ENCODE measurements around the gene DSG3. TPM values are rescaled to one million over a fixed set of nuclear protein-coding genes. Genes with fewer than 3 reads are reported as not detected.

Gene DSG3
- total RNA-seq, 2 donors from 2014 or later = not detected

DNA sequence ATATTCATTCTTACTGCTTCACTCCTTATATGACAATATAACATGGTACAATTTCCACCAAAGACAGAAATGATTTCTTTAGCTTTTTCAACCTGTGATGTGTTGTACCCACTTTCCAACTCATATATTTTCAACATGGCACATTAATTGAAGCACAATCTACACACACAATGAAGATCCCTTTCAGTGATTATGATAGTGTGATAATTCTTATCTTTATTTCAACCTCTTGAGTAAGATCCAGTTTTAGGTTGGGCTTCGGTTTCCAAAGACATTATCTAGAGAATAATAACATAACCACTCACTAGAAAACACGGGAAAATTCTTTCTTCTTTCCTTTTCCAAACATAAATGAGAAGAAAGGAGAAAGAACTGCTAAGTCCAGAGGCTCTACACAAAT lies 3.4 kb upstream of the DSG3 start:
- no peaks in the 10 kb centered on the region for H3K4me1 Mint-ChIP-seq
- no peak overlapping the region for H3K27ac Mint-ChIP-seq
- no peaks in the 10 kb centered on the region for H3K36me3 Mint-ChIP-seq (ENCODE audit: low read depth)
- no peaks in the 10 kb centered on the region for H3K27me3 ChIP-seq (ENCODE audit: control insufficient read depth, insufficient read depth, low read length, poor library complexity, severe bottlenecking)
- H3K9ac ChIP-seq (ENCODE audit: extremely low read depth, low read length, poor library complexity, severe bottlenecking) = no peak overlapping the region
- H3K9me3 Mint-ChIP-seq = no peaks in the 10 kb centered on the region
- no peaks in the 10 kb centered on the region for H3K27me3 Mint-ChIP-seq (ENCODE audit: insufficient read depth)
- DNase-seq = no peak
- TF ChIP-seq, protein P1, sequence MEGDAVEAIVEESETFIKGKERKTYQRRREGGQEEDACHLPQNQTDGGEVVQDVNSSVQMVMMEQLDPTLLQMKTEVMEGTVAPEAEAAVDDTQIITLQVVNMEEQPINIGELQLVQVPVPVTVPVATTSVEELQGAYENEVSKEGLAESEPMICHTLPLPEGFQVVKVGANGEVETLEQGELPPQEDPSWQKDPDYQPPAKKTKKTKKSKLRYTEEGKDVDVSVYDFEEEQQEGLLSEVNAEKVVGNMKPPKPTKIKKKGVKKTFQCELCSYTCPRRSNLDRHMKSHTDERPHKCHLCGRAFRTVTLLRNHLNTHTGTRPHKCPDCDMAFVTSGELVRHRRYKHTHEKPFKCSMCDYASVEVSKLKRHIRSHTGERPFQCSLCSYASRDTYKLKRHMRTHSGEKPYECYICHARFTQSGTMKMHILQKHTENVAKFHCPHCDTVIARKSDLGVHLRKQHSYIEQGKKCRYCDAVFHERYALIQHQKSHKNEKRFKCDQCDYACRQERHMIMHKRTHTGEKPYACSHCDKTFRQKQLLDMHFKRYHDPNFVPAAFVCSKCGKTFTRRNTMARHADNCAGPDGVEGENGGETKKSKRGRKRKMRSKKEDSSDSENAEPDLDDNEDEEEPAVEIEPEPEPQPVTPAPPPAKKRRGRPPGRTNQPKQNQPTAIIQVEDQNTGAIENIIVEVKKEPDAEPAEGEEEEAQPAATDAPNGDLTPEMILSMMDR (conservative IDR thresholded peaks at IDR 0.05) = no peak
- H3K9me3 ChIP-seq (ENCODE audit: control insufficient read depth, low read length) = no peaks in the 10 kb centered on the region
- H3K4me3 Mint-ChIP-seq = no peak overlapping the region
- 100% methylated on average over 2 of the region's 2 CpGs; no CpG with 5 or more reads in 1 of the 2 experiments for WGBS, 2 experiments (ENCODE audit: insufficient coverage in 1 of 2, insufficient read length in 1 of 2)
- H3K27ac ChIP-seq (ENCODE audit: low read depth, low read length) = no peak overlapping the region
- H3K4me3 ChIP-seq (ENCODE audit: low read length) = no peak overlapping the region
- H3K36me3 ChIP-seq (ENCODE audit: control insufficient read depth, insufficient read depth, low read length) = no peaks in the 10 kb centered on the region
- H3K4me1 ChIP-seq (ENCODE audit: control insufficient read depth, insufficient read depth, low read length) = no peaks in the 10 kb centered on the region

DNA sequence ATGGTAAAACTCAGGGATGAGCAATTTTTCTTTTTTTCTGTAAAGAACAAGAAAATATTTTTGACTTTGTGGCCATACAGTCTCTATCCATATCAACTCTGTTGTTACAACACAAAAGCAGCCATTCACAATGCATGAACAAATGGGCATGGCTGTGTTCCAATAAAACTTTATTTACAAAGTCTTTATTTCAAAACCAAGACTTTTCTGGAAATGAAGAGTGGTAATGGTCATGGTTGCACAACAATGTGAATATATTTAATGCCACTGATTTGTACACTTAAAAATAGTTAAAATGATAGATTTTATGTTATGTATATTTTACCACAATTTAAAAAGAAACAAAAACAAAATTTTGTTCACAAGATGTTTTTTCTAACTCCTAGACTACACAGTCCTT lies 1.6 kb upstream of the DSG3 start:
- TF ChIP-seq, protein P1 (conservative IDR thresholded peaks at IDR 0.05) = no peak
- H3K27me3 Mint-ChIP-seq (ENCODE audit: insufficient read depth) = no peaks in the 10 kb centered on the region
- no peaks in the 10 kb centered on the region for H3K9me3 ChIP-seq (ENCODE audit: control insufficient read depth, low read length)
- H3K4me3 ChIP-seq (ENCODE audit: low read length) = no peak overlapping the region
- H3K27ac ChIP-seq (ENCODE audit: low read depth, low read length) = no peak overlapping the region
- H3K4me1 ChIP-seq (ENCODE audit: control insufficient read depth, insufficient read depth, low read length) = no peaks in the 10 kb centered on the region
- H3K9me3 Mint-ChIP-seq = no peaks in the 10 kb centered on the region
- no peaks in the 10 kb centered on the region for H3K4me1 Mint-ChIP-seq
- H3K9ac ChIP-seq (ENCODE audit: extremely low read depth, low read length, poor library complexity, severe bottlenecking) = no peak overlapping the region
- no peaks in the 10 kb centered on the region for H3K36me3 Mint-ChIP-seq (ENCODE audit: low read depth)
- H3K36me3 ChIP-seq (ENCODE audit: control insufficient read depth, insufficient read depth, low read length) = no peaks in the 10 kb centered on the region
- no peak for DNase-seq
- no peaks in the 10 kb centered on the region for H3K27me3 ChIP-seq (ENCODE audit: control insufficient read depth, insufficient read depth, low read length, poor library complexity, severe bottlenecking)
- H3K27ac Mint-ChIP-seq = no peak overlapping the region
- H3K4me3 Mint-ChIP-seq = no peak overlapping the region

DNA sequence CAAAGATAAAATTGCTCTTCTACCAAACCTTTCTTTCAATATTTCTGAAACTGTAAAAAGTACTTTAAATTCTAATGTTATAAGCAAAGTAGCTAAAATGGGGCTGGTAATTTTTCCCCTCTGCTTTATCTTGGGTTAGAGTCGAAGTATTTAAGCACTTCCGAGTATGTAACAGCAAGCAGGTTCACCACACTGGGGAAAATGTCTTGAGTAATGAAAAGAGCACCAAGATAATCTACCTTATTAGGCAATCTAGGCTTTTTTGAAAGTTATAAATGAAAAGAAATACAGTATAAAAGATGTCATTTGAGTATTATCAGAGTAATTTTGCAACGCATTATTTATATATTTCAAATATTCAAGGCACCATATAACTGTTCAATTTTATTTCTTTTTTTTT lies 687 bp upstream of the DSG3 start:
- no peak for DNase-seq
- H3K27ac Mint-ChIP-seq = no peak overlapping the region
- no peaks in the 10 kb centered on the region for H3K27me3 ChIP-seq (ENCODE audit: control insufficient read depth, insufficient read depth, low read length, poor library complexity, severe bottlenecking)
- 86 to 100% methylated on average over 1 to 2 of the region's 3 CpGs for WGBS, 2 experiments (ENCODE audit: insufficient coverage in 1 of 2, insufficient read length in 1 of 2)
- H3K27ac ChIP-seq (ENCODE audit: low read depth, low read length) = no peak overlapping the region
- H3K9me3 ChIP-seq (ENCODE audit: control insufficient read depth, low read length) = no peaks in the 10 kb centered on the region
- H3K9me3 Mint-ChIP-seq = no peaks in the 10 kb centered on the region
- H3K4me3 Mint-ChIP-seq = no peak overlapping the region
- H3K36me3 Mint-ChIP-seq (ENCODE audit: low read depth) = no peaks in the 10 kb centered on the region
- H3K36me3 ChIP-seq (ENCODE audit: control insufficient read depth, insufficient read depth, low read length) = no peaks in the 10 kb centered on the region
- TF ChIP-seq, protein P1 (conservative IDR thresholded peaks at IDR 0.05) = no peak
- H3K4me1 Mint-ChIP-seq = no peaks in the 10 kb centered on the region
- no peaks in the 10 kb centered on the region for H3K4me1 ChIP-seq (ENCODE audit: control insufficient read depth, insufficient read depth, low read length)
- H3K27me3 Mint-ChIP-seq (ENCODE audit: insufficient read depth) = no peaks in the 10 kb centered on the region
- no peak overlapping the region for H3K4me3 ChIP-seq (ENCODE audit: low read length)
- no peak overlapping the region for H3K9ac ChIP-seq (ENCODE audit: extremely low read depth, low read length, poor library complexity, severe bottlenecking)

All from endodermal cell (in vitro differentiated cells).